ENCODE data around the gene KATNBL1.

DNA sequence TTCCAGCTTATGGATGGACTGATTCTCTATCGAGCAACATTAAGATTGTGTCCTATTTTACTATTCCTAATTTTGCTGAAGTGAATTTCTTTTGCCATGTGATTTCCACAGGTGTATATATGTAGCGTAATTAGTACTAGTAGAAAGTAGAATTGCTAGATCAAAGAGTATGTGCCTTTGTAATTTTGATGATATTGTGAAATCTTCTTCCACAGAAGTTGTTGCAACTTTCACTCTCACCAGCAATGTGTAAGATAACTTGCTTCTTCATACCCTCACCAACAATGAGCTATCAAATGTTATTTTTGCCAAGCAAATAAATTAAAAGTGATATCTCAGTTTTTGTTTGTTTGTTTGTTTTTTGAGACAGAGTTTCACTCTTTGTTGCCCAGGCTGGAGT is 102.6 kb downstream of the KATNBL1 start:
- TF ChIP-seq, protein P1, sequence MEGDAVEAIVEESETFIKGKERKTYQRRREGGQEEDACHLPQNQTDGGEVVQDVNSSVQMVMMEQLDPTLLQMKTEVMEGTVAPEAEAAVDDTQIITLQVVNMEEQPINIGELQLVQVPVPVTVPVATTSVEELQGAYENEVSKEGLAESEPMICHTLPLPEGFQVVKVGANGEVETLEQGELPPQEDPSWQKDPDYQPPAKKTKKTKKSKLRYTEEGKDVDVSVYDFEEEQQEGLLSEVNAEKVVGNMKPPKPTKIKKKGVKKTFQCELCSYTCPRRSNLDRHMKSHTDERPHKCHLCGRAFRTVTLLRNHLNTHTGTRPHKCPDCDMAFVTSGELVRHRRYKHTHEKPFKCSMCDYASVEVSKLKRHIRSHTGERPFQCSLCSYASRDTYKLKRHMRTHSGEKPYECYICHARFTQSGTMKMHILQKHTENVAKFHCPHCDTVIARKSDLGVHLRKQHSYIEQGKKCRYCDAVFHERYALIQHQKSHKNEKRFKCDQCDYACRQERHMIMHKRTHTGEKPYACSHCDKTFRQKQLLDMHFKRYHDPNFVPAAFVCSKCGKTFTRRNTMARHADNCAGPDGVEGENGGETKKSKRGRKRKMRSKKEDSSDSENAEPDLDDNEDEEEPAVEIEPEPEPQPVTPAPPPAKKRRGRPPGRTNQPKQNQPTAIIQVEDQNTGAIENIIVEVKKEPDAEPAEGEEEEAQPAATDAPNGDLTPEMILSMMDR (IDR thresholded peaks at IDR 0.05): no peak
- TF ChIP-seq POLR2A (IDR thresholded peaks at IDR 0.05): no peak
